GM12875 (cell line): ENCODE data around the gene RHEBL1.

Source experiments
- H3K4me3 ChIP-seq: one replicate; pipeline ENCODE4 v1.5.1; 2011; ENCODE audit warnings: low read depth, low read length, control low read depth
- TF ChIP-seq, protein P1 (sequence below): IDR thresholded peaks from 2 replicates; pipeline ENCODE4 v1.5.1; 2011; ENCODE audit warnings: low read depth, mild to moderate bottlenecking, control low read depth, inconsistent platforms, low read length, moderate library complexity, borderline replicate concordance; ENCODE audit not compliant: insufficient read depth

Gene RHEBL1

GRCh38 chr12:49041881-49042484 is 27.8 kb downstream of the RHEBL1 start:
- H3K4me3 ChIP-seq: no peak overlapping the region
- TF ChIP-seq, protein P1, sequence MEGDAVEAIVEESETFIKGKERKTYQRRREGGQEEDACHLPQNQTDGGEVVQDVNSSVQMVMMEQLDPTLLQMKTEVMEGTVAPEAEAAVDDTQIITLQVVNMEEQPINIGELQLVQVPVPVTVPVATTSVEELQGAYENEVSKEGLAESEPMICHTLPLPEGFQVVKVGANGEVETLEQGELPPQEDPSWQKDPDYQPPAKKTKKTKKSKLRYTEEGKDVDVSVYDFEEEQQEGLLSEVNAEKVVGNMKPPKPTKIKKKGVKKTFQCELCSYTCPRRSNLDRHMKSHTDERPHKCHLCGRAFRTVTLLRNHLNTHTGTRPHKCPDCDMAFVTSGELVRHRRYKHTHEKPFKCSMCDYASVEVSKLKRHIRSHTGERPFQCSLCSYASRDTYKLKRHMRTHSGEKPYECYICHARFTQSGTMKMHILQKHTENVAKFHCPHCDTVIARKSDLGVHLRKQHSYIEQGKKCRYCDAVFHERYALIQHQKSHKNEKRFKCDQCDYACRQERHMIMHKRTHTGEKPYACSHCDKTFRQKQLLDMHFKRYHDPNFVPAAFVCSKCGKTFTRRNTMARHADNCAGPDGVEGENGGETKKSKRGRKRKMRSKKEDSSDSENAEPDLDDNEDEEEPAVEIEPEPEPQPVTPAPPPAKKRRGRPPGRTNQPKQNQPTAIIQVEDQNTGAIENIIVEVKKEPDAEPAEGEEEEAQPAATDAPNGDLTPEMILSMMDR: no peak

DNA sequence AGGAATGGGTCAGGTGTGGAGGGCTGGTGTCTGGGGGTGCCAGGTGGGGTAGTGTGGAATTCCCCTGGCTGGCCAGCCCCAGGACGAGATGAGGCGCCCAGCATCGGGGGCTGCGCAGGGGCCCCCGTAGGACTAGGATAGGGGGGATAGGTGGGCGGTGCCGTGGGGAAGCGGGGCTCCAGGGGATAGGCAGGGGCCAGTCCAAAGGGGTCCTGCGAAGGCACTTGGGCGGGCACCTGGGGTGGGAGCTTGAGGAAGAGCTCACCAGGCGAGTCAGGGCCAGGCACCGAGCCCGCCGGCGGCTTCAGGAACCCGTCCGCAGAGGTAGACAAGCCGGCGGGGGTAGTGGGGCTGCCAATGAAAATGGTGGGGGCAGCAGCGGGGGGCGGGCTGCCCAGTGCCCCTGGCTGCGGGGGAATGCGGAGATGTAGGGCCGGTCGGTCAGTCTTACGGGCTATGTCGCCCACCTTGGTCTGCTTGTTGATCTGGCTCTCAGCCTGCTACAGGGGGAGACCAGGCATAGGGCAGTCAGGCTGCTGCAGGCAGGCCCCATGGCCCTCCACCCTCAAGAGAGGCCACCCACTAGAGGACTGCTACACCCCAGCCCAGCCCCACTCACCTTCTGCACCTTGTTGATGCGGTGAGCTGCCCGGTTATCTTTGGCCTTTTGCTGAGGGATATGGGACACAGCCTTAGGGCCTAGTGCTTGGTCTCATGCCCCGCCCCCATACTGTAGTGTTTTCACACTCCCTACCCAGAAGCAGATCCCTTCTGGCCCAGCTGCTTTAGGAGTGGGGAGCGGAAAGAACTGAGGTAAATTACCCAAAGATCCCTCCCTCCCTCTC is 28.5 kb downstream of the RHEBL1 start:
- TF ChIP-seq, protein P1: no peak
- H3K4me3 ChIP-seq: no peak overlapping the region

DNA sequence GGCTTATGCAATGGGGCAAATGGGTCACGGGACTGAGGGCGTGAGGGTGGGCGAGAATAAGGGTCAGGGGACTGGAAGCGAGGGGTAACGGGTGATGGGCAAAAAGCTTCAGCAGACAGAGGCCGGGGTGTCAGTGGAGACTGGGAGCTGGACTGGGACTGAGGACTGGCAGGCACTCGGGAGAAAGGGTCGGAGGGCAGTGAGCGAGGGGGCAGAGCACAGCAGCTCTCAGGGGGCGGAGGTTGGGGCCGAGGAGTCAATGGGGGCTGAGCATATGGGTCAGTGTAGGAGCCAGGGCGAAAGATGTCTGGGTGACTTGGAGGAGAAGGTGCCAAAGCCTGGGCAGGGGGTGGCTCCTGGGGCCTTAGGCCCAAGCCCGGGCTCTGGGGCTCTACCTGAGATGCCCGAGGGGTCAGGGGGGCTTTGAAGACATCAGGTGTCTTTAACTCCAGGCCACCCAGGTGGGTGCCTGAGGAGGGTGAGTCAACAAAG is 29.4 kb downstream of the RHEBL1 start:
- H3K4me3 ChIP-seq: no peak overlapping the region
- TF ChIP-seq, protein P1: no peak

DNA sequence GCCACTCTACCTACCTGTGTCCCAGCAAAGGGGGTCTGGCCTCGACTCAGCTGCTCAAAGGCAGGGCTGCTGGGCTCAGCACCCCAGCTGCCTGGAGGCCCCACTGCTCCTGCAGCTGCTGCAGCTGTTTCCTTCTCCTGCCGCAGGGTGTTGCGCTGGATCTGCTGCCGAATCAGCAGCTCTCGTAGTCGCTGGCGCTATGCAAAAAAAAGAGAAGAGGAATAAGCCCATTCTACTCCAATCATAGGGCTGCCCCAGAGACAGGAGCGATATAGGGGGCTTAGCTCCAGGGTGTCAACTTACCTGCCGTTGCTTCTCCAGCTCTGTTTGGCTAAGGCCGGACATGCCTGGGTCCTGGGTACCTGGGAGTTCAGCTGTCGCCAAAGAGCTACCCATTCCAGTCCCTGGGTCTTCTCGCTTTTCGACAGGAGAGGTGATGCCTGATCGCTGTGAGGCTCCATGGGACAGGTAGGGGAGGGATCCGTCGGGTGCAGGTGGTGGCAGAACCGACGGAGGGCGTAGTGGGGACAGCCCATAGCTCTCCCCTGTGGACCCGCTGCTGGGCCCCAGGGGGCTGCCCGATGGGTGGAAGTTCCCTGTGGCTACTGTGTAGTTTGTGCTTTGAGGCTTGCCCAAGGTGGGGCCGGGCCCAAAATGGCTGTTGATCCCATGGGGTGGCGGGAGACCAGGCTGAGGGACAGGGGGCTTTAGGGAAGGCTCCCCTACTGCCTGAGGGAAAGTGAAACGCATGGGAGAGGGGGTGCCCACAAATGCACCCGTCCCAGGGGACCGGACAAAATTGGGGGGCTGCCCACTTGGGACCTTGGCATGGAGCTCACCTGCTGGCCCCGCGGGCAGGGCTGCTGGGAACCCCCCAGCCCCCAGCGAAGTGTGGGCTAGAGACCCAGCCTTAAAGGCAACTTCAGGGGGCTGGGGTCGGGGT is 30.1 kb downstream of the RHEBL1 start:
- TF ChIP-seq, protein P1: no peak

GRCh38 chr12:49038291-49038955 is 31.4 kb downstream of the RHEBL1 start:
- TF ChIP-seq, protein P1: no peak

More for the DNA sequence above, 30.1 kb downstream of the RHEBL1 start:
- H3K4me3 ChIP-seq: no peak overlapping the region

GRCh38 chr12:49037947-49038237 is 31.9 kb downstream of the RHEBL1 start:
- H3K4me3 ChIP-seq: no peak overlapping the region
- TF ChIP-seq, protein P1: no peak

More at GRCh38 chr12:49038291-49038955, 31.4 kb downstream of the RHEBL1 start:
- H3K4me3 ChIP-seq: no peak overlapping the region
